H1 (cell line): ENCODE data around the gene SMTNL2. TPM values are rescaled to one million over a fixed set of nuclear protein-coding genes. Genes with fewer than 3 reads are reported as not detected.

Experiments
- CTCF ChIP-seq, 3 experiments: IDR thresholded peaks; 1 replicate in 2 of 3; 2 replicates in 1 of 3; pipeline versions ENCODE4 v1.5.1 to v1.6.1; 2011; ENCODE audit warnings: low read length in 3 of 3, mild to moderate bottlenecking in 3 of 3, inconsistent platforms in 2 of 3, low read depth in 1 of 3, moderate library complexity in 1 of 3; ENCODE audit not compliant: insufficient read depth in 1 of 3; ENCODE audit errors: control extremely low read depth in 1 of 3
- JUN ChIP-seq: IDR thresholded peaks from 2 replicates; pipeline ENCODE4 v1.6.1; 2011; ENCODE audit warnings: low read depth, mild to moderate bottlenecking, improper control_type of control experiment, low read length
- KDM5A ChIP-seq: fragments of 200-600 bp; IDR thresholded peaks from 2 replicates; pipeline ENCODE4 v1.7.1; 2012; ENCODE audit warnings: mild to moderate bottlenecking, low read length, inconsistent platforms, mixed read lengths
- MAX ChIP-seq: IDR thresholded peaks from 2 replicates; pipeline ENCODE4 v1.6.1; 2012; ENCODE audit warnings: inconsistent platforms
- POU5F1 ChIP-seq: IDR thresholded peaks from 2 replicates; pipeline ENCODE4 v1.6.1; 2011; ENCODE audit warnings: low read depth, mild to moderate bottlenecking, low read length, moderate library complexity
- RAD21 ChIP-seq, 2 experiments: IDR thresholded peaks in 1 of 2; conservative IDR thresholded peaks in 1 of 2; 2 replicates each; pipeline ENCODE4 v1.6.1; 2011; ENCODE audit warnings: low read depth in 2 of 2, low read length in 2 of 2, improper control_type of control experiment in 1 of 2, inconsistent platforms in 1 of 2, mild to moderate bottlenecking in 1 of 2, moderate library complexity in 1 of 2
- polyA plus RNA-seq, 7 experiments: library from polyadenylated mRNA; depleted of rRNA in 3 of 7; stranded (reverse) in 5 of 7; unstranded in 2 of 7; fragments of >200 nt in 5 of 7; fragments of 200-250 nt in 2 of 7; gene quantifications; 1 replicate in 5 of 7; 2 replicates in 1 of 7; 4 replicates in 1 of 7; pipeline versions ENCODE4 v1.2.1 to v1.2.3, GENCODE V29; 2011 to 2013; ENCODE audit warnings: missing spikeins in 2 of 7, mixed read lengths in 2 of 7
- total RNA-seq: library from RNA; stranded (reverse); fragmentation: NEBNext Ultra II Directional; extraction: Animal tissue kit (Norgen Biotek cat#: 25700); gene quantifications from 2 replicates; pipeline ENCODE4 v1.2.1, GENCODE V29; 2021

The SMTNL2 gene
- total and polyA plus RNA-seq, 2 of the 8 experiments (the other 6 are each of a cell fraction or from before 2014, with no cell fraction given), result 3.6 to 4.5 TPM

GRCh38 chr17:4562015-4562969 lies 22.0 kb upstream of the SMTNL2 start (continued):
- TF ChIP-seq CTCF (IDR thresholded peaks at IDR 0.05; ENCODE audit: control extremely low read depth in 1 of 3, insufficient read depth in 1 of 3, low read depth in 1 of 3, low read length in 3 of 3), result no peak
- TF ChIP-seq KDM5A, result no peak
- no peak for TF ChIP-seq JUN
- TF ChIP-seq MAX, result no peak
- TF ChIP-seq POU5F1, result no peak
- no peak for TF ChIP-seq RAD21 (IDR thresholded peaks at IDR 0.05 in 1 of 2, conservative IDR thresholded peaks at IDR 0.05 in 1 of 2; ENCODE audit: low read depth in 2 of 2, low read length in 2 of 2)
- TF ChIP-seq, all 59 proteins: peak for 0
